Fibroblast of mammary gland (primary cell): ENCODE measurements around the gene MFSD2A.
A peak's percentile ranks its signal among the peaks of the same experiment; 100 is the strongest.
"Not testable (repeated sequence)": the region's sequence is repeated elsewhere in the genome, so short reads cannot be mapped to it uniquely, and the experiment has no call there.

ENCODE experiments used
- DNase-seq: peaks from one replicate; pipeline ENCODE4 v3.0.0-alpha.2; 2010; ENCODE audit warnings: low read depth
- H3K4me3 ChIP-seq: 2 replicates; pipeline ENCODE4 v1.5.1; 2011; ENCODE audit warnings: low read depth, mild to moderate bottlenecking, low read length, moderate library complexity; ENCODE audit not compliant: control insufficient read depth
- CTCF ChIP-seq: conservative IDR thresholded peaks from 2 replicates; pipeline ENCODE4 v1.5.1; 2011; ENCODE audit warnings: low read depth, low read length, inconsistent platforms; ENCODE audit not compliant: control insufficient read depth, insufficient read depth

The MFSD2A gene

GRCh38 chr1:39954870-39955546 is at the start of gene MFSD2A:
Gene MFSD2A (plus strand): TSS chr1:39955145. CDS start chr1:39955293, 148 bp downstream.
- no peak for TF ChIP-seq CTCF
- H3K4me3 ChIP-seq = peak within 1 kb of the TSS; percentile 63
- DNase-seq = peak; percentile 85

GRCh38 chr1:39905172-39905571 is 49.8 kb upstream of the MFSD2A start:
- DNase-seq = no peak
- no peak overlapping the region for H3K4me3 ChIP-seq
- TF ChIP-seq CTCF = no peak

- DNase-seq = no peak
- H3K4me3 ChIP-seq = no peak overlapping the region
- no peak for TF ChIP-seq CTCF
Measured at GRCh38 chr1:39907528-39908453, 47.2 kb upstream of the MFSD2A start.

- H3K4me3 ChIP-seq = no peak overlapping the region
- no peak for DNase-seq
- no peak for TF ChIP-seq CTCF
Measured at GRCh38 chr1:39908534-39908933, 46.4 kb upstream of the MFSD2A start.

- H3K4me3 ChIP-seq = no peak overlapping the region
- no peak for TF ChIP-seq CTCF
- no peak for DNase-seq
Measured at GRCh38 chr1:39910263-39910662, 44.7 kb upstream of the MFSD2A start.

GRCh38 chr1:39913136-39913535 is 41.8 kb upstream of the MFSD2A start:
- not testable (repeated sequence) for DNase-seq, H3K4me3 ChIP-seq

- no peak for DNase-seq
- H3K4me3 ChIP-seq = no peak overlapping the region
- no peak for TF ChIP-seq CTCF
Measured at GRCh38 chr1:39915499-39916129, 39.3 kb upstream of the MFSD2A start.
